Lower lobe of right lung (tissue), 2 donors: ENCODE results near the gene KYNU. TPM values are rescaled to one million over a fixed set of nuclear protein-coding genes. Genes with fewer than 3 reads are reported as not detected.
A peak's percentile ranks its signal among the peaks of the same experiment; 100 is the strongest.

Source experiments
- ATAC-seq, 2 donors: fragments of 200-7000 bp; cut with Tn5 transposase; one replicate each; pipeline ENCODE4 v1.9.1; 2020 to 2022; ENCODE audit warnings: mild to moderate bottlenecking in 2 of 2, moderate library complexity in 2 of 2
- DNase-seq: peaks from one replicate; pipeline ENCODE4 v3.0.0-alpha.2; 2020
- H3K27ac ChIP-seq: fragments of 200-600 bp; one replicate; pipeline ENCODE4 v1.8.0; 2022
- H3K27me3 ChIP-seq: fragments of 200-600 bp; one replicate; pipeline ENCODE4 v1.8.0; 2022; ENCODE audit warnings: low read depth
- H3K36me3 ChIP-seq: fragments of 200-600 bp; one replicate; pipeline ENCODE4 v1.8.0; 2022; ENCODE audit warnings: mild to moderate bottlenecking
- H3K4me1 ChIP-seq: fragments of 200-600 bp; one replicate; pipeline ENCODE4 v1.8.0; 2022
- H3K4me3 ChIP-seq: fragments of 200-600 bp; one replicate; pipeline ENCODE4 v1.8.0; 2022; ENCODE audit warnings: mild to moderate bottlenecking
- H3K9me3 ChIP-seq: fragments of 200-600 bp; one replicate; pipeline ENCODE4 v1.8.0; 2022
- intact Hi-C: fragments of 100-400 bp; cut with DNase I; formaldehyde crosslinking; loops from one replicate; pipeline ENCODE4 v1.11.0; 2022
- long read RNA-seq: library from polyadenylated mRNA; unstranded; transcript quantifications from one replicate; pipeline ENCODE4 v2.0.0, GENCODE V29; 2021
- total RNA-seq: library from RNA; stranded (reverse); fragmentation: NEBNext Ultra II Directional; extraction: Animal tissue kit (Norgen Biotek cat#: 25700); gene quantifications from one replicate; pipeline ENCODE4 v1.2.1, GENCODE V29; 2021
- TF ChIP-seq, protein P1 (sequence below): fragments of 200-600 bp; IDR thresholded peaks from one replicate; pipeline ENCODE4 v1.8.0; 2022; ENCODE audit warnings: antibody characterized with exemption, mild to moderate bottlenecking
- donor health status: DM: no; HTN: yes; CAD: no; lungs with severe emphysema.

The KYNU gene
- 30.6 TPM for total RNA-seq
- long read RNA-seq, full-length matches to known transcripts = 23 of 33 reads
- long read RNA-seq, partial matches to known transcripts = 4 of 33 reads
- long read RNA-seq, other reads (novel, unspliced or antisense) = 6 of 33 reads

DNA sequence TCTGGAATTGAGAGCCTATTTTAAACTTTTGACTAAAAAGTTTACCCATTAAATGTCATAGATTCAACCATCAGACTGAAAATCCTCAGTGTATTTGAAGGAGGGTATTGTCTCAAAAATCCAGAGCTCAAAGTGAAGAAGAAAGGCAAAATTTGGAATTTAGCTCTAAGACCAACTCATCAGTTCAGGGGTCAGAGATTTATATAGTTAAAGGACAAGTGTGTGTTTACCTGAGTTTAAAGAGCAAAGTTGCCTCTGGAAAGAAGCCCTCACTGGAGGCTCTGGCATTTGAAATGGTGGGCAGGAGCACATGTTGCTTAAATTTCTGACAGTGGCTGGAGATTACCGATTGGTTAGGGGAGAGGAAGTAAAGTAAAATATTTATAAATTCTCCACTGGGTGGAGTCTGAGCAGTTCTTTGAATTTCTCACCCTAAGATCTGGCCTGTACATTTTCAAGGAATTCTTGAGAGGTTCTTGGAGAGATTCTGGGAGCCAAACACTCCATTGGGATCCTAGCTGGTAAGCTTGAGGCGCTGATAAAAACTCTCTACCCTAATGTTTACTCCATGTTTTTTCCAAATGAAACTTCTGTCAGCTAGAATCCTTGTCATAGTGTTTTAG lies at the start of gene KYNU:
KYNU (plus strand) TSS at position 449 of the 623 bp plus-strand sequence. CDS start 7,704 bp downstream, outside the sequence.
- intact Hi-C loops = no loop called here
- DNase-seq = no peak
- Histone ChIP-seq H3K9me3 (no peaks in the 10 kb centered on the region), H3K4me1 (peaks cover 8% of the 10 kb centered on the region), H3K4me3 (peak within 1 kb of the TSS; percentile 27), H3K27ac (peak within 1 kb of the TSS; percentile 54), H3K27me3 (no peaks in the 10 kb centered on the region), H3K36me3 (no peaks in the 10 kb centered on the region)
- ATAC-seq = peak; percentile 54 to 58
- TF ChIP-seq, protein P1, sequence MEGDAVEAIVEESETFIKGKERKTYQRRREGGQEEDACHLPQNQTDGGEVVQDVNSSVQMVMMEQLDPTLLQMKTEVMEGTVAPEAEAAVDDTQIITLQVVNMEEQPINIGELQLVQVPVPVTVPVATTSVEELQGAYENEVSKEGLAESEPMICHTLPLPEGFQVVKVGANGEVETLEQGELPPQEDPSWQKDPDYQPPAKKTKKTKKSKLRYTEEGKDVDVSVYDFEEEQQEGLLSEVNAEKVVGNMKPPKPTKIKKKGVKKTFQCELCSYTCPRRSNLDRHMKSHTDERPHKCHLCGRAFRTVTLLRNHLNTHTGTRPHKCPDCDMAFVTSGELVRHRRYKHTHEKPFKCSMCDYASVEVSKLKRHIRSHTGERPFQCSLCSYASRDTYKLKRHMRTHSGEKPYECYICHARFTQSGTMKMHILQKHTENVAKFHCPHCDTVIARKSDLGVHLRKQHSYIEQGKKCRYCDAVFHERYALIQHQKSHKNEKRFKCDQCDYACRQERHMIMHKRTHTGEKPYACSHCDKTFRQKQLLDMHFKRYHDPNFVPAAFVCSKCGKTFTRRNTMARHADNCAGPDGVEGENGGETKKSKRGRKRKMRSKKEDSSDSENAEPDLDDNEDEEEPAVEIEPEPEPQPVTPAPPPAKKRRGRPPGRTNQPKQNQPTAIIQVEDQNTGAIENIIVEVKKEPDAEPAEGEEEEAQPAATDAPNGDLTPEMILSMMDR = peak; percentile 5

DNA sequence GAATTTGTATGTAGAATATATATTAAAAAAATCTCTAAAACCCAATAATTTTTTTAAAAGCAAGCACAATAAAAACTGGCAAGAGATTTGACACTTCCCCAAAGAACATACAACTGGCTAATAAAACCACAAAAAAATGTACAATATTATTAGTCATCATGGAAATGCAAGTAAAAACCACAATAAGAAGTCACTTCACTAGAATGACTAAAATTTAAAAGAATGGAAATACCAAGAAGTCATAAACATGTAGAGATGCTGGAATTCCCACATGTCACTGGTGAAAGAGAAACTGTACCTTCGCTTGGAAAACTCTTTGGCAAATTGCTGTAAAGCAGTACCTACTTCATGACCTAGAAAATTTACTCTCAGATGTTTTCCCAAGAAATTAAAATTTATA lies 43.4 kb upstream of the KYNU start:
- Histone ChIP-seq H3K27me3 (no peaks in the 10 kb centered on the region), H3K36me3 (no peaks in the 10 kb centered on the region), H3K9me3 (no peaks in the 10 kb centered on the region), H3K4me3 (no peak overlapping the region), H3K27ac (no peak overlapping the region), H3K4me1 (no peaks in the 10 kb centered on the region)
- intact Hi-C loops = no loop called here
- TF ChIP-seq, protein P1 = no peak
- ATAC-seq (no peak), DNase-seq (no peak)

DNA sequence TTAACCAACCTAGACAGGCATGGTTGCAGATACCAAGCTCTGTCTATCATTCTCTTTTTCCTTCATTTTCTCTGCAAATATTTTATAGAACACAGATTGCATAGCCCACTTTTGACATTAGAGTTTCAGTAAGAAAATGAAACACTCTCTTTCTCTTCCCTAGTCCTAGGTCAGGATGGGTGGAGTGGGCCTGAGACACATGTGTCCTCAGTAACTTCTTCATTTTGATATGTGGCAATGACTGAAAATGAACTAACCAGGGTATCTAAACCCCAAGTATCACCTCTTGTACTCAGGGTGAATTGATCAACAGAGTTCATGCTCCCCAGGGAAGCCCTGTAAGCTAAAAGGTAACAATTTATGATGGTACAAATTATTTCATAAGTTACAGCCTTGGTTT lies 37.0 kb upstream of the KYNU start:
- TF ChIP-seq, protein P1 = no peak
- no peaks in the 10 kb centered on the region for H3K36me3 ChIP-seq
- H3K27me3 ChIP-seq = no peaks in the 10 kb centered on the region
- intact Hi-C loops = no loop called here
- H3K9me3 ChIP-seq = no peaks in the 10 kb centered on the region
- no peak overlapping the region for H3K27ac ChIP-seq
- ATAC-seq (peak; percentile 43 to 52), DNase-seq (no peak)
- no peaks in the 10 kb centered on the region for H3K4me1 ChIP-seq
- H3K4me3 ChIP-seq = no peak overlapping the region

DNA sequence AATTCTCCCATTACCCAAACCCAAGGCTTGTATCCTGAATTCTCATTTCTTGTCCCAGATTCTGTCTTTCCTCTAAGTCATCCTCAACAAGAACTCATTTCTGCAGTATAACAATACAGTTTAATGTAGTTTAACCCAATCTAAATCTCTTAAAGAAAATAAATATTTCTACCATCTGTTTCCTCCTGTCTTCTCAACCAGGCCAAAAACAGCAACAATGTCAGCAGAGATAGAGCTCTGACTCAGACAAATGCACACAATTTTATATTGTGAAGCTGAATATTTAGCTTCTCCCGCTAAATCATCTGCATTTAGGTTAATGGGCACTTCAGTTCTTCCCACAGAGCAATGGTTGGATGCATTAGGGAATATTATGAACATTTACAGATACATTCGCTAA lies 35.7 kb upstream of the KYNU start:
- TF ChIP-seq, protein P1 = no peak
- Histone ChIP-seq H3K27ac (no peak overlapping the region), H3K9me3 (no peaks in the 10 kb centered on the region), H3K4me3 (no peak overlapping the region), H3K36me3 (no peaks in the 10 kb centered on the region), H3K27me3 (no peaks in the 10 kb centered on the region), H3K4me1 (no peaks in the 10 kb centered on the region)
- no peak for ATAC-seq
- no peak for DNase-seq
- intact Hi-C loops = no loop called here

DNA sequence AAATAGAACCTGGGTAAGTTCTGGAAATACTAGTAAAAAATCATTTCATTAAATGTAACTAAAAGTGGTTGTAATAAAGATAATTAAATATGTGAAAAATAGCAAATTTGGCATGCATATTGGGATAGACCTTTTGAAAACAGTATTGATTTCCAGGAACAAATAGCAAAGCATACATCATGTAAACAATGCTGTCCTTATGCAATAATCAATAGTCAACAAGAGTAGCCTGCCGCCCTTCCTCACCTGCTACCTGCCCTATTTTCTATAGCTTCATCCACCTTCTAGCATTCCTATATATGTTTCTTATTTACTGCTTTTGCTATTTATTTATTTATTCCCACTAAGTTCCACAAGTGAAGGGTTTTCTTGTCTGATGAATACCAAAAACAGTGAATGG lies 35.1 kb upstream of the KYNU start:
- no peak for ATAC-seq
- DNase-seq = no peak
- intact Hi-C loops = no loop called here
- Histone ChIP-seq H3K4me1 (no peaks in the 10 kb centered on the region), H3K9me3 (no peaks in the 10 kb centered on the region), H3K27ac (no peak overlapping the region), H3K36me3 (no peaks in the 10 kb centered on the region), H3K4me3 (no peak overlapping the region), H3K27me3 (no peaks in the 10 kb centered on the region)
- TF ChIP-seq, protein P1 = no peak
